AG09309 (cell line): ENCODE measurements around the gene MICAL3.

Experiments
- DNase-seq: peaks from one replicate; pipeline ENCODE4 v3.0.0-alpha.2; 2010; ENCODE audit warnings: low read depth
- H3K4me3 ChIP-seq: 2 replicates; pipeline ENCODE4 v1.5.1; 2011; ENCODE audit warnings: mild to moderate bottlenecking, low read depth, low read length, moderate library complexity; ENCODE audit not compliant: control insufficient read depth
- CTCF ChIP-seq: IDR thresholded peaks from 2 replicates; pipeline ENCODE4 v1.5.1; 2011; ENCODE audit warnings: mild to moderate bottlenecking, low read depth, low read length, inconsistent platforms; ENCODE audit not compliant: insufficient read depth, control insufficient read depth; ENCODE audit errors: missing control alignments

MICAL3 gene

GRCh38 chr22:17915188-17915587 lies 109.2 kb downstream of the MICAL3 start:
- H3K4me3 ChIP-seq = no peak overlapping the region
- TF ChIP-seq CTCF = no peak
- no peak for DNase-seq

GRCh38 chr22:17914474-17914873 lies 109.9 kb downstream of the MICAL3 start:
- no peak for DNase-seq
- TF ChIP-seq CTCF = no peak

DNA sequence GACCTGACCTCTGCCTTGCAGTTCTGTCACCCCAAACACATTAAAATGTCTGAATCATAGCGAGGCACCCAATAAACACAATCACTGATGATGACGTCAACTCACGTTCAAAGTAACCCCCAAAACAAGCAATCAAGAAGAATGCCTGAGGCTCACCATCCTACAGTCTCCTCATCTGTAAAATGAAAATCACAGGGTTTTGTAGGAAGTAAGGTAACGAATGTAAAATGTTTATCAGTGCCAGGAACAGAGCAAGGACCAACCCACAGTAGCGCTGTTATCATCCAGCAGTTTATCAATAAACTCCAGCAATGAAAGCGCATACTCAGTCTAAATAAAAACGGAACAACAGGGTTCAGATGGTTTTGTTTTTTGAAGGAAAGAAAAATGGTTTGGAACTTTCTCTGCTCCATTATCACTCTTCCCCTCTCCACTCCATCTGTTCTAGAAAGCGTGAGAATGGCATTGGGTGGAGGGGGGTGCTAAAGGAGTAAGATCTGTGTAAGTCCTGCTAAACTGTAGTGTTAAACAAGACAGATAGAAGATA lies 110.5 kb downstream of the MICAL3 start:
- no peak for TF ChIP-seq CTCF
- no peak for DNase-seq
- H3K4me3 ChIP-seq = no peak overlapping the region

More at GRCh38 chr22:17914474-17914873, 109.9 kb downstream of the MICAL3 start:
- H3K4me3 ChIP-seq = no peak overlapping the region

GRCh38 chr22:17912945-17913721 lies 111.2 kb downstream of the MICAL3 start:
- no peak for TF ChIP-seq CTCF
- H3K4me3 ChIP-seq = no peak overlapping the region
- DNase-seq = no peak

GRCh38 chr22:17911887-17912286 lies 112.5 kb downstream of the MICAL3 start:
- TF ChIP-seq CTCF = no peak
- DNase-seq = no peak
- no peak overlapping the region for H3K4me3 ChIP-seq

DNA sequence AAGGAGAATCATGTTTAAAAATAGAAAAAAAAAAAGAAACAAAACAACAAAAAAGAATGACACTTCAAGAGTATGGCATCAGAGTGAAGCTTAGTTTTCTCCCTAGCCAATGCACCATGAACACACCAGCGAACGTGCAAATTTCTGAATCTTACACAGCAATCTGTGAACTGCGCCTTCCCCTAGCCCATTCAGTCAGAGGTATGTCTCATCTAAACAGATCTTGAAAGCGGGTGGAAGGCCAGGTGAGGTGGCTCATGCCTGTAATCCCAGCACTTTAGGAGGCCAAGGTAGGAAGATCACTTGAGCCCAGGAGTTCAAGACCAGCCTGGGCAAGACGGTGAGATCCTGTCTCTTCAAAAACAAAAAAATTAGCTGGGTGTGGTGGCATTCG lies 113.1 kb downstream of the MICAL3 start:
- no peak overlapping the region for H3K4me3 ChIP-seq
- TF ChIP-seq CTCF = no peak

More for the DNA sequence above, 113.1 kb downstream of the MICAL3 start:
- no peak for DNase-seq
